Measurements from ENCODE around the gene OAS3. TPM values are rescaled to one million over a fixed set of nuclear protein-coding genes. Genes with fewer than 3 reads are reported as not detected.

The OAS3 gene
- total and polyA plus RNA-seq, 2 donors (not counting 1 experiment from before 2014, with no cell fraction given), result 16.5 to 24.9 TPM

- H3K36me3 ChIP-seq (replicated peaks in 1 of 2; ENCODE audit: control extremely low read depth in 1 of 2, control insufficient read depth in 1 of 2, extremely low read depth in 1 of 2, insufficient read depth in 2 of 2, low read length in 1 of 2), result peaks cover 0 to 35% of the 10 kb centered on the region in 2 experiments
- H3K27me3 Mint-ChIP-seq, result no peaks in the 10 kb centered on the region
Observed at GRCh38 chr12:112970391-112970790, 32.1 kb downstream of the OAS3 start.

GRCh38 chr12:112971248-112971647 is 33.0 kb downstream of the OAS3 start:
- intact Hi-C loops (cut with micrococcal nuclease), result no loop called here
- Mint-ChIP-seq H3K9me3 (ENCODE audit: insufficient read depth) (no peaks in the 10 kb centered on the region), H3K4me1 (peaks cover 9% of the 10 kb centered on the region), H3K27me3 (no peaks in the 10 kb centered on the region), H3K27ac (peak overlapping the region; percentile 46), H3K4me3 (no peak overlapping the region)
- POLR2A ChIA-PET, result no interaction called here
- Histone ChIP-seq H3K79me2 (ENCODE audit: control insufficient read depth, insufficient read depth, low read length) (peaks cover 4% of the 10 kb centered on the region), H3K36me3 (replicated peaks in 1 of 2; ENCODE audit: control extremely low read depth in 1 of 2, control insufficient read depth in 1 of 2, extremely low read depth in 1 of 2, insufficient read depth in 2 of 2, low read length in 1 of 2) (peaks cover 0 to 30% of the 10 kb centered on the region in 2 experiments), H3K27me3 (replicated peaks in 1 of 4; ENCODE audit: control extremely low read depth in 1 of 4, control insufficient read depth in 3 of 4, insufficient read depth in 4 of 4, low read length in 3 of 4) (no peaks in the 10 kb centered on the region), H4K20me1 (ENCODE audit: control insufficient read depth, insufficient read depth, low read length, poor library complexity, severe bottlenecking) (no peaks in the 10 kb centered on the region), H2AFZ (ENCODE audit: insufficient read depth, low read depth, low read length, poor library complexity, severe bottlenecking) (no peak overlapping the region), H3K27ac (ENCODE audit: low read length in 2 of 2) (no peak overlapping the region), H3K9ac (ENCODE audit: low read length) (no peak overlapping the region), H3K4me1 (ENCODE audit: control insufficient read depth in 2 of 2, insufficient read depth in 2 of 2, low read length in 2 of 2) (peaks cover 0 to 8% of the 10 kb centered on the region in 2 donors), H3K4me2 (replicated peaks; ENCODE audit: low read depth, low read length, poor library complexity, severe bottlenecking) (no peak overlapping the region), H3K4me3 (ENCODE audit: control extremely low read depth in 1 of 5, extremely low read depth in 1 of 5, insufficient read depth in 1 of 5, low read depth in 2 of 5, low read length in 4 of 5) (no peak overlapping the region), H3K9me3 (ENCODE audit: control extremely low read depth in 1 of 3, control insufficient read depth in 2 of 3, insufficient read depth in 1 of 3, low read length in 2 of 3) (no peaks in the 10 kb centered on the region)
- WGBS (ENCODE audit: insufficient coverage), result 31% methylated on average over 1 of the region's 5 CpGs
- TF ChIP-seq EZH2 (IDR thresholded peaks at IDR 0.05; ENCODE audit: borderline replicate concordance, insufficient read depth, low read depth, low read length, poor library complexity, severe bottlenecking) (no peak), CTCF (IDR thresholded peaks at IDR 0.05) (no peak)
- CTCF ChIA-PET, result no interaction called here
- DNase-seq (no peak), ATAC-seq (ENCODE audit: low read depth) (no peak)

More at GRCh38 chr12:112970391-112970790, 32.1 kb downstream of the OAS3 start:
- TF ChIP-seq CTCF (IDR thresholded peaks at IDR 0.05) (no peak), EZH2 (IDR thresholded peaks at IDR 0.05; ENCODE audit: borderline replicate concordance, insufficient read depth, low read depth, low read length, poor library complexity, severe bottlenecking) (no peak)
- H3K27ac Mint-ChIP-seq, result no peak overlapping the region
- Histone ChIP-seq H3K9me3 (ENCODE audit: control extremely low read depth in 1 of 3, control insufficient read depth in 2 of 3, insufficient read depth in 1 of 3, low read length in 2 of 3) (no peaks in the 10 kb centered on the region), H4K20me1 (ENCODE audit: control insufficient read depth, insufficient read depth, low read length, poor library complexity, severe bottlenecking) (no peaks in the 10 kb centered on the region), H3K27ac (ENCODE audit: low read length in 2 of 2) (no peak overlapping the region), H3K27me3 (replicated peaks in 1 of 4; ENCODE audit: control extremely low read depth in 1 of 4, control insufficient read depth in 3 of 4, insufficient read depth in 4 of 4, low read length in 3 of 4) (no peaks in the 10 kb centered on the region), H3K4me3 (ENCODE audit: control extremely low read depth in 1 of 5, extremely low read depth in 1 of 5, insufficient read depth in 1 of 5, low read depth in 2 of 5, low read length in 4 of 5) (no peak overlapping the region), H3K9ac (ENCODE audit: low read length) (no peak overlapping the region), H3K79me2 (ENCODE audit: control insufficient read depth, insufficient read depth, low read length) (peaks cover 4% of the 10 kb centered on the region), H3K4me2 (replicated peaks; ENCODE audit: low read depth, low read length, poor library complexity, severe bottlenecking) (no peak overlapping the region), H2AFZ (ENCODE audit: insufficient read depth, low read depth, low read length, poor library complexity, severe bottlenecking) (no peak overlapping the region), H3K4me1 (ENCODE audit: control insufficient read depth in 2 of 2, insufficient read depth in 2 of 2, low read length in 2 of 2) (peaks cover 0 to 8% of the 10 kb centered on the region in 2 donors)
- DNase-seq (no peak), ATAC-seq (ENCODE audit: low read depth) (no peak)
- H3K4me3 Mint-ChIP-seq, result no peak overlapping the region
- no peaks in the 10 kb centered on the region for H3K9me3 Mint-ChIP-seq (ENCODE audit: insufficient read depth)
- intact Hi-C loops (cut with micrococcal nuclease), result no loop called here
- ChIA-PET CTCF (no interaction called here), POLR2A (no interaction called here)
- 100% methylated on average over 2 of the region's 2 CpGs for WGBS (ENCODE audit: insufficient coverage)
- H3K4me1 Mint-ChIP-seq, result peaks cover 9% of the 10 kb centered on the region
